Measurements from ENCODE around the gene SMG6.

DNA sequence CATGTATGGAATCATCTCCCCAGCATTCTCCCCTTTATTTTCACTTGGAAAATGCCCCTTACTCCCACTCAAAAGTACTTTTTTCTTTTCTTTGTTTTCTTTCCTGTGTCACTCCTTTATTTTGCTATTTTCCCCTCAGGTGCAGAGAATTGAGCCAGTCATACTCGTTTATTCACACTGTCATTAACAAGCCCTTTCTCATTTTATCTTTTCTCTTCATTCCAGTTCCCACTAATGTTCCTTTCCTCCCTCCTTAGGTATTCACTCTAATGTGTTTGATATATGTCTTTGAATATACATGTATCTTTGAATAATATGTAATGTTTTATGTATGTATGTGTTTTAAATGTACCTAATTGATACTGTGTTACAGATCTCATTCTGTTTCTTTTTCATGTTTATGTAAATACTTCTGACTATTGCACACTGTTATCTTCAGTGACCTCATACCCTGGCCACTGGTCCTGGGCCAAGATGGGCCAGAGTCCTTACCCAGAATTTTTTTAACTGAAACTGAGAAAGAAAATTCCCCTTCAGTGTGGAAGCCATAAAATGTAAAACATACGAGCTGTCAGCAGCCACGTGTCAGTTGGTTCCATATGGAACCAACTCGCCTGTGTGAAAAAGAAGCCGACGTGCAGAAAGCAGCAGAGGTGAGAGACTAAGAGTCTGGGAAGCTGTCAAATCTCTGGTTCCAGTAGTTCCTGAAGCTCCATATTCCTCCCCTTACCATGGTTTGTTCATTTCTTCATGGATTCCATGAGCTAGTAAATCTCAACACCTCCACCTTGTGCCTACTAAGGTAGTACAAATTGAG is 6.0 kb upstream of the SMG6 start:
- TF ChIP-seq GRHL2 (CRISPR knock-in tag; IDR thresholded peaks at IDR 0.05; ENCODE audit: insufficient replicate concordance, severe bottlenecking): no peak
- TF ChIP-seq ESRRA (CRISPR knock-in tag; IDR thresholded peaks at IDR 0.05; ENCODE audit: borderline replicate concordance): no peak
- TF ChIP-seq, protein P1, sequence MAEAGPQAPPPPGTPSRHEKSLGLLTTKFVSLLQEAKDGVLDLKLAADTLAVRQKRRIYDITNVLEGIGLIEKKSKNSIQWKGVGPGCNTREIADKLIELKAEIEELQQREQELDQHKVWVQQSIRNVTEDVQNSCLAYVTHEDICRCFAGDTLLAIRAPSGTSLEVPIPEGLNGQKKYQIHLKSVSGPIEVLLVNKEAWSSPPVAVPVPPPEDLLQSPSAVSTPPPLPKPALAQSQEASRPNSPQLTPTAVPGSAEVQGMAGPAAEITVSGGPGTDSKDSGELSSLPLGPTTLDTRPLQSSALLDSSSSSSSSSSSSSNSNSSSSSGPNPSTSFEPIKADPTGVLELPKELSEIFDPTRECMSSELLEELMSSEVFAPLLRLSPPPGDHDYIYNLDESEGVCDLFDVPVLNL (CRISPR knock-in tag; IDR thresholded peaks at IDR 0.05; ENCODE audit: borderline replicate concordance, low read depth): no peak
- no peak for TF ChIP-seq NR3C1 (CRISPR knock-in tag; conservative IDR thresholded peaks at IDR 0.05; ENCODE audit: low read depth)
- TF ChIP-seq GTF2I (CRISPR knock-in tag; conservative IDR thresholded peaks at IDR 0.05): no peak
- TF ChIP-seq, protein P2, sequence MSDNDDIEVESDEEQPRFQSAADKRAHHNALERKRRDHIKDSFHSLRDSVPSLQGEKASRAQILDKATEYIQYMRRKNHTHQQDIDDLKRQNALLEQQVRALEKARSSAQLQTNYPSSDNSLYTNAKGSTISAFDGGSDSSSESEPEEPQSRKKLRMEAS (CRISPR knock-in tag; IDR thresholded peaks at IDR 0.05): no peak
- no peak for TF ChIP-seq SP1 (CRISPR knock-in tag; conservative IDR thresholded peaks at IDR 0.05)
- TF ChIP-seq JUN (CRISPR knock-in tag; IDR thresholded peaks at IDR 0.05): no peak
- TF ChIP-seq, protein P3, sequence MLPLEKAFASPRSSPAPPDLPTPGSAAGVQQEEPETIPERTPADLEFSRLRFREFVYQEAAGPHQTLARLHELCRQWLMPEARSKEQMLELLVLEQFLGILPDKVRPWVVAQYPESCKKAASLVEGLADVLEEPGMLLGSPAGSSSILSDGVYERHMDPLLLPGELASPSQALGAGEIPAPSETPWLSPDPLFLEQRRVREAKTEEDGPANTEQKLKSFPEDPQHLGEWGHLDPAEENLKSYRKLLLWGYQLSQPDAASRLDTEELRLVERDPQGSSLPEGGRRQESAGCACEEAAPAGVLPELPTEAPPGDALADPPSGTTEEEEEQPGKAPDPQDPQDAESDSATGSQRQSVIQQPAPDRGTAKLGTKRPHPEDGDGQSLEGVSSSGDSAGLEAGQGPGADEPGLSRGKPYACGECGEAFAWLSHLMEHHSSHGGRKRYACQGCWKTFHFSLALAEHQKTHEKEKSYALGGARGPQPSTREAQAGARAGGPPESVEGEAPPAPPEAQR (CRISPR knock-in tag; IDR thresholded peaks at IDR 0.05): no peak

All from WTC11 (cell line).